ENCODE data around the gene PLSCR4. TPM values are rescaled to one million over a fixed set of nuclear protein-coding genes. Genes with fewer than 3 reads are reported as not detected.

The PLSCR4 gene
- total and polyA plus RNA-seq, 11 donors = 4.0 to 36.3 (median 13.4) TPM

- no peaks in the 10 kb centered on the region for H3K36me3 ChIP-seq
- no peaks in the 10 kb centered on the region for H3K27me3 ChIP-seq
- no peak overlapping the region for H3K27ac ChIP-seq
- DNase-seq (no peak), ATAC-seq (no peak)
- H3K4me1 ChIP-seq = peaks cover 0 to 65% (median 26%) of the 10 kb centered on the region in 12 donors
- intact Hi-C loops (cut with DNase I) = no loop called here
- no peak overlapping the region for H3K4me3 ChIP-seq
- no peaks in the 10 kb centered on the region for H3K9me3 ChIP-seq
- TF ChIP-seq CTCF (IDR thresholded peaks at IDR 0.05) = no peak
- TF ChIP-seq POLR2A (IDR thresholded peaks at IDR 0.05) = no peak
- WGBS, 4 donors = 95 to 100% (median 97%) methylated on average over 1 of the region's 1 CpG
Measured at GRCh38 chr3:146145642-146146041, 105.3 kb downstream of the PLSCR4 start.

- ATAC-seq (peak; percentile 55 to 72 (median 68)), DNase-seq (no peak)
- peak overlapping the region in 11 of 12 donors; percentile 3 to 62 (median 34) for H3K27ac ChIP-seq
- H3K36me3 ChIP-seq = no peaks in the 10 kb centered on the region
- 23 to 54% (median 38%) methylated on average over 3 of the region's 3 CpGs for WGBS, 4 donors
- H3K9me3 ChIP-seq = no peaks in the 10 kb centered on the region
- intact Hi-C loops (cut with DNase I) = no loop called here
- H3K4me3 ChIP-seq = peak overlapping the region in 5 of 12 donors; percentile 1 to 11 (median 3)
- no peaks in the 10 kb centered on the region for H3K27me3 ChIP-seq
- H3K4me1 ChIP-seq = peaks cover 0 to 73% (median 37%) of the 10 kb centered on the region in 12 donors
- no peak for TF ChIP-seq POLR2A (IDR thresholded peaks at IDR 0.05)
- no peak for TF ChIP-seq CTCF (IDR thresholded peaks at IDR 0.05)
Measured at GRCh38 chr3:146142757-146143156, 108.1 kb downstream of the PLSCR4 start.

Other genes starting within 250 kb of the PLSCR4 start
- 10 to 100 TPM in 7 of 9 donors, 1 to 10 TPM in 2; 6.8 to 33.0 (median 17.9) TPM for gene PLOD2, start 89.9 kb downstream of the PLSCR4 start, total RNA-seq
- 10 to 100 TPM; 11.8 to 20.3 TPM for gene PLOD2, start 89.9 kb downstream of the PLSCR4 start, polyA plus RNA-seq
- gene PLSCR2, start 218.5 kb upstream of the PLSCR4 start, total RNA-seq = not detected
- not detected for gene PLSCR2, start 218.5 kb upstream of the PLSCR4 start, polyA plus RNA-seq

Measured in heart left ventricle (tissue), 16 donors.